C4-2B (cell line): Measurements from ENCODE around the gene WDR59.

ENCODE experiments used
- CTCF ChIP-seq: fragments of 450-650 bp; conservative IDR thresholded peaks from 2 replicates; pipeline ENCODE4 v1.5.1; 2017; ENCODE audit warnings: mild to moderate bottlenecking
- ZFX ChIP-seq: fragments of 450-650 bp; IDR thresholded peaks from 2 replicates; pipeline ENCODE4 v1.6.1; 2017

DNA sequence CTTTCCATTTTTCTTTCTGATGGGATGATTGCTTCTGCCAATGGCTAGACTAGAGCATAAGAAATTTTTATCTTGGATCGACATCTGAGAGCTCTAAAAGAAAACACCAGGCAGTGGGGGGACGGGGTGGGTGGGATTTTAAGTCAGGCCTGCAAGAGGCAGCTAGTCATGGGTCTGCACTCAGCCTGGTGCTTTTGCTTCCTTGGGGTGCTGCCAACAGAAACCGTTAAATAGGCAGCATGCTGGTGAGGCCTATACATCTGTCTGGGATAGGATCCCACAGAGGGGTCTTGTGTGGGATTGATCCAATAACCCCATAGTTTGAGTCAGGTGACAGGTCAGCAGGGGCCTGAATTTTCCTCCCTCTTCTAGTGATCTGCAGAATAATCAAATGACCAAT, 40.8 kb upstream of the WDR59 start:
- TF ChIP-seq CTCF (no peak), ZFX (no peak)
